Activated T-cell treated with anti-CD3 and anti-CD28 coated beads for 48 hours (primary cell): ENCODE data around the gene QSOX1.

Source experiments
- DNase-seq: peaks from one replicate; pipeline ENCODE4 v3.0.0-alpha.2; 2020; ENCODE audit warnings: low read depth

The QSOX1 gene

GRCh38 chr1:180234369-180235076 is 79.9 kb downstream of the QSOX1 start:
- DNase-seq, result no peak

GRCh38 chr1:180235077-180235501 is 80.4 kb downstream of the QSOX1 start:
- no peak for DNase-seq

DNA sequence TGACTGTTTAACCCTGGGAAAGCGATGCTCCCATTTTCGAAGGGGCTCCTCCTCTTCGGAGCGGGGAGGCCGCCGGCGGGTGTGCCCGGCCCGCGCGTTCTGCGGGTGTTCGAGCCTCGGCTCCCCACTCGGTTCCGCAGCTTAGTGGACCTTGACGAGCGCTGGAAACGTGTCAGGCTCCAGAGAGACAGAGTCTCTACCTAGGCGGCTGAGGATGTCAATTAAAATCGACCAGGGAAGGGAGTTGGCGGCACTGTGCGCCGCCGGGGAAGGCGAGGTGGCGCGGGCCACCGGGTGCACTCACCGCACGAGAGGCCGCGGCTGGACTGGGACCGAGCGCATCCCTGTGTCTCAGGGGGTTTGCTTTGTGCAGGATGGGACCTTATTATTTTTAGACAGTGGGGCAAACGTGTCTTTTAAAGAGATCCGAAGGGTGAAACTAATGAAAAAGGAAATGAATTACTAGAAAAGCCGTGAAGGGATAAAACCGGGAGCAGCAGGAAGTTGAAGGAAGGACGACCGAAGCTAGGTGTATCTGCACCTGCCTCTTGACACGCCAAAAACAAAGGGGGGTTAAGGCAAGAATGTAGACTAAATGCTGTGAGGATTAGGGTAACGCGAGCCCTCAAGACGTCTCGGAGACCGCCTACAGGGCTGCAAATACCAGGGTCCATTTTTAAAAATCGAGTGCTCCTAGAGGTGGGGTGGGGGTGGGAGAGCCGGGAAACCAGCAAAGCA is 81.0 kb downstream of the QSOX1 start:
- DNase-seq, result no peak

DNA sequence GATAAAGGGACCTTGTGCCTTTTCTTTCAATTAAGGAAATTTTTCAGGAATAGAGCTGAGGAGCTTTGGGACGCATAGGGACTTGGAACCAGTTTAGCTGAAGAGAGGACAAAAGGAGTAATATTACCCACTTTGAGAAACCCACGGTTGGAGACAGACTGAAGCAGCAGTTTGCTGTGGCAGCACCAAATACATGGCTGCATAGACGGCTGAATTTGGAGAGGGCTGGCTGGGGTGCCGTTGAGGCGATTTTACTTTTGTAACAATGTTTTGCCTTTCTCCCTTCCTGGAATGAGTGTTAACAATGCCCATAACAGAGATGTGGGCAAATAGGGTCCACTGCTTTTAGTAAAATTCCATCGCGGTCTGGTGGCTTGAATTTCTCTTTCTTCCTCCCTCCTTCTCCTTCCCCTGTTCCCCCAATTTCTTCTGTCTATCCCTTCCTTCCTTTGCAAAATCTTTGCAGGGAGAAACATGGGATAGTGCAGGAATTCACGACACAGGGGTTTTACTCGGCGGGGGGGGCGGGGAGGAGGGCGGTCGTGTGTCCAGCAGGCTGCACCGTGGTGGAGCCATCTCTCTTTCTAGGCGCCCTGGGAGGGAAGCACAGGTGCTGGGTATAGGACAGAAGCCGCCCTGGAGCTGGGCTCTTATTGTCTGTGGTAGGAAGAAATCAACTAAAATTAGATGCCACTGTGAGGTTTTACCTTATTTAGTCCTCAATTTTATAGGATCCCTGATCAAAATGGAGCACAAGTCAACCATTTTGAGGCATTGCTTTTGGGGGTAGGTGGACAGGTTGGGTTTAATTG is 82.2 kb downstream of the QSOX1 start:
- no peak for DNase-seq

- DNase-seq, result no peak
These were observed 83.3 kb downstream of the QSOX1 start for GRCh38 chr1:180237869-180238476.

DNA sequence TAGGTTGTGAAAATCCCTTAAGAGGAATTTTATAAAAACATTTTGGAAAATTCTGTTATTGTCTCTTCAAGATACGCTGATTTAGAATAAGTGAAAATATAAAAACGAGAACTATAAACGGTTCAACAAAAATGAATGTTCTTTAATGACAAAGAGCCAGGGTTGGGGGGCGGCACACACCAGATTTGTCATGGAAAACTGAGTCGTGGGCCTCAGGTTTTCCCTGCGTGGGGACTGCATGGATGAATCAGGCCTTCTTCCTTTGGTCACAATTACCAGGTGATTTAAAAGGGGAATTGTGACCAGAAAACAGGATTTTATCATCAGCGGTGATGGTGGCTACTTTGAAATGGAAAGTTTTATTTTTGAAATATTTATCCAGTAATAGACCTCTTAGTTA is 84.0 kb downstream of the QSOX1 start:
- no peak for DNase-seq

DNA sequence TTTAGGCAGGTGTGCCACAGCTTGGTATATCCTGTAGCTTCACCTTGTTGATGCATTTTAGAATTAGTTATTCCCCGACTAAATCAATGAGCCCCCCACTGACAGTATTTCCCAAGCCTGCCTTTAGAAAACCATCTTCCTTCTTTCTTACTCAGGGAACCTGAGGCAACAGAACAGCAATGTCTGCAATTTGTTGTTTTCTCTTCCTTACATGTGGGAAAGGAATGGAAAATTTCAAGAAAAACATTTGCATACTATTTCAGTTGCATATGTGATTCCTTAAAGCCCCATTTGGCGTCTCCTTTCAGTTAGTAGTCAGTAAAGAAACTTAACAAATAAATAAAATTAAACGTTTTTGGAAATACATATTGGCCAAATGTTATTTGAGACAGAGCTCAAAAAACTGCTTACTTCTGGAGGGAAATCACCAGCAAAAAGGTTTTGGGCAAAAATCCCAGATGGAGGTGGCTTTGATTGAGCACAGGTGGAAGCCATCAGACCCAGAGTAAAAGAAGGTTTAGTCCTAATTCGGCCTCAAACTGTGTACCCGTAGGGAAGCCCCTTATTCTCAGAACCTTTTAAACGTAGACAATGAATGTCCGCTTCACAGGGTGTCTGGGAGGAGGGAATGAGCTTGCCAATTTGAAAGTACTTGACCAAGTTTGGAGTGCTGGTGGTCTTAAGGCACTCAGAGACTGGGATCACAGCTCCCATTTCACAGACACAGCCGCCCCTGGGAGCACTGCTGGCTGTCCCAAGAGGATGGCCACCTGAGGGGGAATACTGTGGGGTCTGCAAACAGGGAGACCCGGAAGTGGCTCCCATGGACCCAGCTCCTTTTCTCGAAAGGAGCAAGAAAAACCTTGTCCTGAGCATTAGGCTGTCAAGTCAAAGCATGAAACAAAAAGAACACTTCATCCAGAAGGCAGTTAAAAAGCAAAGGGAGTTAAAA is 84.8 kb downstream of the QSOX1 start:
- no peak for DNase-seq

GRCh38 chr1:180241716-180242544 is 87.3 kb downstream of the QSOX1 start:
- DNase-seq, result no peak

- DNase-seq, result no peak
These were observed 89.0 kb downstream of the QSOX1 start for GRCh38 chr1:180243517-180244221.

DNA sequence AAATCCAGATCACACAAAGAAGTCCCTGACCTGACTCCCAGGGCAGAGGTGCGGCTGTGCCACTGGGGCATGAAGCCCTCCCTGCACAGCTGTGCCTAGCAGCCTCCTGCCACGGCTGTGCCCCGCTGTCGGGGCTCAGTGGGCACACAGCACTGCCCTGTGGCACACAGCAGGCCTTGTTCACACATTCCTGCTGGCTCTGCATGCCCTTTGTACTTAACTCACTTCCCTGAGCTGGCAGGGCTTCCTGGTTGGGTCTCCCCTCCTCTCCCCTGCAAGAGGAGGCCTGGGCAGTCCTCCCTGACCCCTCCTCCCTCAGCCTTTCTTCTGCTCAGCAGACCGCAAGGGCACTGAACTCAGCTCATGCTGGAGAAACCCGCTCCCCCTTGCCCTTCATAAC is 90.2 kb downstream of the QSOX1 start:
- no peak for DNase-seq

GRCh38 chr1:180246579-180246978 is 91.9 kb downstream of the QSOX1 start:
- DNase-seq, result no peak

DNA sequence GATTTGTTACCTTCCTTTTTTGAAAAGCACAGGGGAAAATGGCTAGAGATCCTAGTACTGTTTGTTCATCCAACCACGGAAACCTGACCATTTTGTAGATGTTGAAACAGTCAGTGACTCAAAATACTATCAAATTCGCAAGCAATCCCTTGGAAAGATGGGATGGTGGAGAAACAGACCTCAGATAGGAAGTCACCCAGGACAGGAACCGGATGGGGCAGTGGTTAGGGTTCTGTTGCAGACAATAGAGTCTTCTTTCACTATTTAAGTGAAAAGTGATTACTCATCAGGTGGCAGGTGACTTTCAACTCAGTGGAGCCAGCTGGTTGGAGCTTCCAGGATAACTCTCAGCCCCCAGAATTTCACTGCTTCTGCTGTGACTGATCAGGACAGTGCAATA is 92.4 kb downstream of the QSOX1 start:
- no peak for DNase-seq

DNA sequence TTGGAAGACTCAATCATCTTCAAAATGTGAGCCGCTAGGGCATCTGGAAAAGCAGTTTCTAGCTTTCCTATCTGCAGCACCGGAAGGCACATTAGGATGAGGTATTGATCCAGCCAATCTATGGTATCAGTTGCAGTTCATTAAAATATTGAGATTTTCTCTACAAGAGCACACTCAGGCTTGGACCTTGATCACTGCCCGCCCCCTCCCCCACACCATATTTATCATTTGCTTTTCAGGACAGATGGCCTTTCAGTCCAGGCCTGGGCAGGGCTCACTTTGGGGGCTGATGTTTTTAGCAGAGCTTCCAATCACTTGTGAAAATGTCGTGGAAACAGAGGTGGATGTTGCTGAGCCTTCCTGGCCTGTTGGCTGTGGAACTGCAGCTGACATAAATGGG is 92.9 kb downstream of the QSOX1 start:
- DNase-seq, result no peak

DNA sequence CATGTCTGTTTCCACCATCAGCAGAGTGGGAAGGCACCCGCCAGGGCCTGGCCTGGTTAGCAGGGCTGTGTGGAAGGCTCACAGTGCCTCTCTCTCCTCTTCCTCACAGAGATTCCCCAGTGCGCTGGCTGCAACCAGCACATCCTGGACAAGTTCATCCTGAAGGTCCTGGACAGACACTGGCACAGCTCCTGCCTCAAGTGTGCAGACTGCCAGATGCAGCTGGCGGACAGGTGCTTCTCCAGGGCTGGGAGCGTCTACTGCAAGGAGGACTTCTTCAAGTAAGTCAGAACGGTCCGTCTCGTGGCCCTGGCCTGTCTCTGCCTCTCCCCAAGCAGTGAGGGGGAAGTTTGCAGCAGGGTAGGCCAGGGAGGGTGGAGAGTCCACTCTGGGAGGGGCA is 93.5 kb downstream of the QSOX1 start:
- no peak for DNase-seq

DNA sequence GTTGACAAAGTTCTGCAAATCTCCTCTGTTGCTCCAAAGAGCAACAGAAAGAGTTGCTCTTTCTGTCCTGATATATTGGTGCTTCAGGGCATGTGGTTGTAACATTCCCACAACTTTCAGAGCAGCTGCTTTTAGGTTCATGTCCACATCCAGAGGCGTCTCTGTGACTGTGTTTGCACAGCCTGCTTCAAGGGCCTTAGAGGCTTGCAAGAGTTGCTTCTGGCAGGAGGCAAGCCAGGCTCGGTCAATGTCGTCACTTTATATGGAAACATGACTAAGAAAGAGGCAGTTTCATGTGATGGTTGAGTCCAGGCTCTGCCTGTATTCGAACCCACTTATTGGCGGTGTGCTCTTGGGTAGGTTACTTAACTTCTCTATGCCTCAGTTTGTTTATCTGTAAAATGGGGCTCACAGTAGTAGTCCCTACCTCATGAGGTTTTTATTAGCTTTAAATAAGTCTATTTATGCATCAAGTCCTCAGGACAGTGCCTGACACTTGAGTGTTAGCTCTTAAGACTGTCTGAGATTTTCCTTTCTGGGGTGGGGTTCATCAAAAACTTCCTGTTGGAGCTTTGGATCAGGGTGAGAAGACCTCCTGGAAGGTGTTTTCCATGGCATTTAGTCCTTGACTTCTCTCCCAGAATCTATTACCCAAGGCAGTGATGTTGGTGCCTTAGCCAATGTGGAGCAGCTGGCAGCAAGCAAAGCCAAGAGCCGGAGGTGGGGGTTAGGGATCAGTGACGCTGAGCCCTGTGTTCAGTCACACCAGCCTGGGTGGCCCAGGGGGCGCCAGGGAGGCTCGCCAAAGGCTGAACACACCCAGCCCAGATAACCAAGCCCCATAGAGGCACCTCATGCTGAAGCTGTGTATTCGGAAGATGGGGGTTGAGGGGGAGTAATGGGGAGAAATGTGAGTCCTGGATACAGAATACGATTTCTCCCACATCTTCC is 94.3 kb downstream of the QSOX1 start:
- DNase-seq, result no peak

DNA sequence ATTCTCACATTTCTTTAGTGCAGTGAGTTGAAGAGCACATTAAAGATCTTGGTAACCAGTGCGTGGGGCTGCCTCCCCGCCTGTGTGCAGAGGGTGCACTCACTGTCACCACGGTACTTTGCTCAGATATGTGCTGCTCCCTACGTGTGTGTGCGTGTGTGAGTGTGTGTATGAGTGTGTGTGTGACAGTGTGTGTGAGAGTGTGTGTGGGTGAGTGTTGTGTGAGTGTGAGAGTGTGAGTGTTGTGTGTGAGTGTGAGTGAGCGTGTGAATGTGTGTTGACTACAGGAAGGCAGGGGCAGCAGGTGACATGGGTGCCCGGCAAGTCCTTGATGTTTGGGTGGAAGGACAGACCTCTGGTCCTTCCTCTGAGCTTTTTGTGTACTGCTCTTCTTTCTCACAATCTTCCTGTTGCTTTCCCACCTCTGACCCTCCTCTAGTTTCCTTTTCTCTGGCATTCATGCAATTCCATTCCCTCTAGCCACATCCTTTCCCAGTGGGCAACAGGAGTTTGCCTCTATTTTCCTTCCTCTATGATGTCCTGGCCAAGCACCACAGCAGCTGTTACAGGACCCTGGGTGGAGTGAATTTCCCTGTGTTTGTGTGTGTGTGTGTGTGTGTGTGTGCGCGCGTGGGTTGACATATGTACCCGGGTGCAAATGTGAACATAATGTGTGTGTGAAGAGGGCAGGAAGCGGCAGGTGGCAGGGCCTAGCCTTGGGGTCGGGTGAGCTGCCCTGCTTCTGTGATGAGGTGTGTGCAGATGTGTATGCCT is 95.2 kb downstream of the QSOX1 start:
- DNase-seq, result no peak

DNA sequence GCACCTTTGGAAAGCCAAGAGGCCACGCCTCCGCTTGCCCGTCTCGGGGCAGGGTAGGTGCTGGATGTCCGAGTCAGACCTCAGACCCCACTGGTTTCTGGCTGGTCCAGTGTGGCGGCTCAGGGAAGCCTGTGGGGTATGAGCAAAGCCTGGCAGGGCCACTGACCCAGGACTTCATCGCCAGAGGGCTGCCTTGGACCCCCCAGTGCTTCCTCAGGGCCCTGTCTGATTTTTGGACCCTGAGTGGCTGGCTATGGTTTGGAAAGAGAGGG is 95.8 kb downstream of the QSOX1 start:
- no peak for DNase-seq

- DNase-seq, result no peak
These were observed 96.3 kb downstream of the QSOX1 start for GRCh38 chr1:180250883-180251509.
